GM18526 (cell line): ENCODE data around the gene RBM42.
A peak's percentile ranks its signal among the peaks of the same experiment; 100 is the strongest.

ENCODE experiments used
- POLR2A ChIP-seq: IDR thresholded peaks from 3 replicates; pipeline ENCODE4 v1.6.1; 2011; ENCODE audit not compliant: insufficient read length; ENCODE audit errors: extremely low read depth

Gene RBM42

GRCh38 chr19:35628565-35629331 lies at the start of gene RBM42:
Gene RBM42, plus strand, starts transcription at chr19:35629036. Its CDS starts 118 bp downstream, at chr19:35629154.
- TF ChIP-seq POLR2A: peak; percentile 67

GRCh38 chr19:35582760-35583159 lies 46.1 kb upstream of the RBM42 start:
- no peak for TF ChIP-seq POLR2A

GRCh38 chr19:35585848-35586247 lies 43.0 kb upstream of the RBM42 start, which contains the start of gene PMIS2:
Gene PMIS2, plus strand, starts transcription at chr19:35586173. Its CDS starts 87 bp downstream, at chr19:35586260.
- no peak for TF ChIP-seq POLR2A

DNA sequence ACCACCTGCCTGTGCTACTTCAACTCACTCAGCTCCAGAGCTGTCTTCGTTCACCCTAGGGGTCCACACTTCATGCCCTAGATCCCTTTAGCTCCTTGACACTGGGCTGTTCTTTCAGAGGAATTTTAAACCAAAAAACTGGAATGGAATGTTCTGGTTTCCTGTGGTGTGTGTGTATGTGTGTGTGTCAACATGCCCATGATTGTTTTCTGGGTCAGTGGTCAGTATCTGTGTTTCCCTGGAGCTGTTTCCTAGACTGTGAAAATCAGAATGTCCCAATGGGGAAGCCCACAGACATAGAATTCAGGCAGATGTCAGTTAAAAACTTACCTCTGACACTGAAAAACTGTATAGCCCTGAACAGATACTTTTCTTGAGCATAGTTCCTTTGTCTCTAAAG lies 41.5 kb upstream of the RBM42 start:
- TF ChIP-seq POLR2A: no peak

DNA sequence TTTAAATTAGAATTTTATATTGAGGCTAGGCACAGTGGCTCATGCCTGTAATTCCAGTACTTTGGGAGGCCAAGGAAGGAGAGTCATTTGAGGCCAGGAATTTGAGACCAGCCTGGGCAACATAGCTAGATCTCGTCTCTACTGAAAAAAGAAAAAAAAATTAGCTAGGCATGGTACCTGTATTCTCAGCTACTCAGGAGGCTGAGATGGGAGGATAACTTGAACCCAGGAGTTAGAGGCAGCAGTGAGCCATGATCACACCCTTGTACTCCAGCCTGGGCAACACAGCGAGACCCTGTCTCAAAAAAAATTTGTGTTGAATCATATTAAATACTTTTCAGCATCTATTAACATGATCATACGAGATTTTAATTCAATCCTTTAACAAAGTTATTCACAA lies 38.0 kb upstream of the RBM42 start:
- no peak for TF ChIP-seq POLR2A

- no peak for TF ChIP-seq POLR2A
Measured at GRCh38 chr19:35592226-35592625, 36.6 kb upstream of the RBM42 start.

- TF ChIP-seq POLR2A: no peak
Measured at GRCh38 chr19:35595928-35596327, 32.9 kb upstream of the RBM42 start.

DNA sequence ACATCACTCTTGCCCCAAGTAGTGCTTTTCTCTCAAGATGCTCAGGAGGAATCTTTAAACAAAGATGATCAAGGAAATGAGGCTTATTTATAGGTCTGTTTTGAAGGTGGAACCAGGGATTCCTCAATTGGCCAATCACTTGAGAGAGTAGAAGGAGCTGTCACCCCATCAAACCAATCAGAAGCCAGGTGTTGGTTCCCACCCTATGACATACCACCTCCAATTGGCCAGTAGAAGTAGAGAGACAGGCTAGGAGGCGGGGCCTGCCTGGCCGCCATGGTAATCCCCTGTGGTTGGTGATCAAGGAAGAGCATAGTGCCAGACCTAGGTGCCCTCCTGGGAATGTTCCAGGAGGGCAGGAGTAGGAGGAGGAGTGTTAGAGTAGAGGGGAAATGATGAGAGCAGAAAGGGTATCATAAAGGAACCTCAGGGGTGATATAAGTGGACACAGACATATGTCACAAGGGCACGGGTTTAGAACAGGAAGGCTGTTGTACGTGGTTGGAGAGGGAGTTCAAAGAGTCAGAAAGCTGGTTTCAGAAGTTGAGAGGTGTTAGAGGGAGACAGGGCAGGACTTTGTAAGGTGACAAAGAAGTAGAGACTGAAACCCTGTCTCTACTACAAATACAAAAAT lies 32.4 kb upstream of the RBM42 start:
- TF ChIP-seq POLR2A: no peak

- no peak for TF ChIP-seq POLR2A
Measured at GRCh38 chr19:35601971-35602370, 26.9 kb upstream of the RBM42 start.

GRCh38 chr19:35607661-35608060 lies 21.2 kb upstream of the RBM42 start:
- TF ChIP-seq POLR2A: no peak

GRCh38 chr19:35608251-35608650 lies 20.6 kb upstream of the RBM42 start:
- no peak for TF ChIP-seq POLR2A

DNA sequence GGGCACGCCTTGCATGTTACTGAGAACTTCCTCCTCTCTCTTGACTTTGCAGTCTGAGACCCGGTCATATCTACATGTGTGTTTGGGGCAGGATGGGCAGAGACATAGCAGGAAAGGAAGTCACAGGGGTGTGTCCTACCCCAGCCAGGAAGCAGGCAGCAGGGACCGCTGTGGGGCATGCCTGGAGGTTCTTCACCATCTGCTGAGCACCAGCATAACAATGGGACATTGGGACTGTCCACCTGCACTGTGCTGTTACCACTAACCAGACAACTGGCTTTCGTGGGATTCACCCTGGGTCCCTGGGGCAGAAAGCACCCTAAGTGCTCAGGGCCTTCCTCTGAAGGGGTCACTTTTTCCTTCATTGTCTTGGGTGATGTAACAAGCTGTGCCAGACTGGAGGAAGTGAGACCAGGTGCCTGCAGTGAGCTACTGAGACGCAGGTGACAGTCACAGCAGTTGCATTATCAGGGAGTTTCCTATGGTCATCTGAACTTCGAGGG lies 18.9 kb upstream of the RBM42 start:
- TF ChIP-seq POLR2A: peak; percentile 51

DNA sequence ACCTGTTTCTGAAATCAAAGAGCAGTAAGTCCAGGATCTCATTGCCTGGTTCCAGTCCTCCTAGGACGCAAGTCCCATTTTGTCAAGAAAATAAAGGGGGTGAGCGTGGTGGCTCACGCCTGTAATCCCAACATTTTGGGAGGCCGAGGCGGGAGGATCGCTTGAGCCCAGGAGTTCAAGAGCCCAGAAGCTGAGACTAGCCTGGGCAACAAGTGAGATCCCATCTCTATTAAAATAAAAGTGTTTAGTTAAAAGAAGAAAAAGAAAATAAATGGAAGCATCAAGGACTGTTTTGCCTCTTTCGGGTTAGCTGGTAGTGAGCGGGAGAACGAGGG lies 16.6 kb upstream of the RBM42 start:
- TF ChIP-seq POLR2A: no peak

DNA sequence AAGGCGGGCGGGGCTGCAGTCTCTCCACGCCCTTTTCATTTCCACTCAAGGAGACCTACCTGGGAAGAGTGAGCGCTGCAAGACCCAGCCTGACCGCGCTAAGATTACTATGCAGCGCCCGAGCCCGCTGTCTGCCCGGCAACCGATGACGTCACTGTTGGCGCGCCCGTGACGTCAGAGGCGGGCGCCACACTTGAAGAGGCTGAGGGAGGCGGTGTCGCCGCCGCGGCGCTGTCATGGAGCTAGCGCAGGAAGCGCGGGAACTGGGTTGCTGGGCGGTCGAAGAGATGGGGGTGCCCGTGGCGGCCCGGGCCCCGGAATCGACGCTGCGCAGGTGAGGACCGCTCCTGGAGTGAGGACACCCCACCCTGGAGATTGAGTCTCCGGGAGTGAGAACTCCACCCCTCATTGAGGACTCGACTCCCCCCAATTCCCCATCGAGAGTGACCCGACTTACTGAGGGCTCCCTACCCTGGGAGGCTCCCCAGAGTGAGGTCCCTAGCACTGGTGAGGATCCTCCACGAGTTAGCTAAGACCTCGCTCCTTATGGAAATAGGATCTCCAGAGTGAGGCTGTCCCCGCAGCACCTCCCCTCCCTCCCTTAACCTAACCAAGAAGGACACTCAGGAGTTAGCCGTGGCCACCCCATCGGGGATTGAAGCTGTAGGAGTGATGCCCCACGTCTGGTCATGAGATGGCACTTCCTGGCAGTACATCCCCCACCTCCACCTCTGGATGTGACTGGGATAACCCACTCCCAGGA lies 16.1 kb upstream of the RBM42 start, which contains the start of gene HAUS5:
HAUS5 (plus strand) TSS at position 177 of the 763 bp plus-strand sequence; CDS start at position 237, 60 bp downstream.
- peak; percentile 80 for TF ChIP-seq POLR2A

DNA sequence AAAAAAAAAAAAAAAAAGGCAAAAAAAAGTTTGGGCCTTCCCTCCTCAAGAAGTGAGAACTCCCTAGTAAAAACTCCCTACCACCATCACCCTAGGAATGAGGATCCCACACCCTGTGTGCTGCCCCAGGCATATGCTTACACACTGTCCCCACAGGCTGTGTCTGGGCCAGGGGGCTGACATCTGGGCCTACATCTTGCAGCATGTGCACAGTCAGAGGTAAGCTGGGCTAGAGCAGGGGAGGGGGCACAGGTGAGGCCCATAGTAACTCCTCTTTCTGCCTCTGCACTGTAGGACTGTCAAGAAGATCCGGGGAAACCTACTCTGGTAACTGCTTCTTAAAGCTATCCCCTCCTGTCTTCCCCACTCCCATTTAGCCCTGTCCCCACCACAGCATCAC lies 15.3 kb upstream of the RBM42 start:
- no peak for TF ChIP-seq POLR2A

- no peak for TF ChIP-seq POLR2A
Measured at GRCh38 chr19:35615036-35615435, 13.8 kb upstream of the RBM42 start.
